Measurements from ENCODE around the gene HEATR3. TPM values are rescaled to one million over a fixed set of nuclear protein-coding genes. Genes with fewer than 3 reads are reported as not detected.

Gene HEATR3
- total RNA-seq, 1 experiment from 2014 or later = 41.8 TPM

DNA sequence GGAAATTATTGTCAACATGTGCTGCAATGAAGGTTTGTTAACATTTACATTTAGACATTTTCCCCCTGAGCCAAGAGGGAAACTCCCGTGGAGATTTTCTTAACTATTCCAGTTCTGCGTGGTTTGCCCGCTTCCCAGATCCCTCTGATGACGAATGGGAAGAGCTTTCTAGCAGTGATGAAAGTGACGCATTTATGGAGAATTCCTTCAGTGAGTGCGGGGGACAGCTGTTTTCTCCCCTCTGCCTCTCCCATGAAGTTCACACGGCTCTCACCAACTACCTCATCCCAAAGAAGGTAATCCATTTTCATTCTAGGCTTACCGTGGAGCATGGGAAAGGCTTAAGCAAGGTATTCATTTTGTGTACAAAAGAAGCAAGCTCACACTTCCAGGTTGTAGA, 18.2 kb downstream of the HEATR3 start:
- no TSS peak for BruUV-seq (replicated peaks)
- no peak overlapping the region for H3K27ac ChIP-seq (ENCODE audit: low read depth, low read length, poor library complexity, severe bottlenecking)
- H3K27me3 ChIP-seq (replicated peaks; ENCODE audit: insufficient read depth, low read depth, low read length, poor library complexity) = no peaks in the 10 kb centered on the region
- H3K36me3 ChIP-seq (ENCODE audit: insufficient read depth, low read length, poor library complexity, severe bottlenecking) = peaks cover 59% of the 10 kb centered on the region
- intact Hi-C loops (cut with micrococcal nuclease; ENCODE audit: unreplicated experiment) = no loop called here
- no peak overlapping the region for H3K4me3 ChIP-seq (ENCODE audit: low read depth, low read length, poor library complexity, severe bottlenecking)
- CTCF ChIA-PET = no interaction called here
- no peak for DNase-seq (ENCODE audit: low spot score)
- no peaks in the 10 kb centered on the region for H3K4me1 ChIP-seq (ENCODE audit: insufficient read depth, low read length, poor library complexity, severe bottlenecking)
- POLR2A ChIA-PET (ENCODE audit: low non-redundant PET) = no interaction called here
- TF ChIP-seq CTCF (conservative IDR thresholded peaks at IDR 0.05; ENCODE audit: low read depth, low read length) (no peak), EZH2 (IDR thresholded peaks at IDR 0.05; ENCODE audit: borderline replicate concordance, low read depth, low read length, poor library complexity, severe bottlenecking) (no peak)
- H3K9me3 ChIP-seq (ENCODE audit: low read depth, low read length, poor library complexity, severe bottlenecking) = no peaks in the 10 kb centered on the region

DNA sequence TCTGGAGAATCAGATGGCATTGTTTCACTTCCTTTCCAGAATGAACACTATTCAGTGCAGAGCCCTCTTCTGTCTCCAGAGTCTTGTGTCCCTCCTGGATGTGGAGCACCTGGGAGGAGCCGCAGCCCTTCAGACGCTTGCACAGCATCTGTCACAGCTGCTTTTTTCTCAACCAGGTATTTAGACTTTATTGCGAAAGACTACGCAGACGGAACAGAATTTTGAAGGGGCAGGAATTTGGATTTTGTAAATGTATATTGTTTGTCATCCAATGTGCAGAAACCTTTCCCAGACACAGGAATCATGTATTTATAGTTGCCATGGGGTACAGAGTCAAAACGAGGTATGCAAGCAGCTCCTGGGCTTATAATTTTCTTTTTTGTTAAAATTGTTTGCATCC, 20.4 kb downstream of the HEATR3 start:
- H3K27me3 ChIP-seq (replicated peaks; ENCODE audit: insufficient read depth, low read depth, low read length, poor library complexity) = no peaks in the 10 kb centered on the region
- BruUV-seq (replicated peaks) = no TSS peak
- no peak overlapping the region for H3K4me3 ChIP-seq (ENCODE audit: low read depth, low read length, poor library complexity, severe bottlenecking)
- peaks cover 52% of the 10 kb centered on the region for H3K36me3 ChIP-seq (ENCODE audit: insufficient read depth, low read length, poor library complexity, severe bottlenecking)
- H3K27ac ChIP-seq (ENCODE audit: low read depth, low read length, poor library complexity, severe bottlenecking) = no peak overlapping the region
- ChIA-PET CTCF (no interaction called here), POLR2A (ENCODE audit: low non-redundant PET) (no interaction called here)
- TF ChIP-seq CTCF (conservative IDR thresholded peaks at IDR 0.05; ENCODE audit: low read depth, low read length) = no peak
- TF ChIP-seq EZH2 (IDR thresholded peaks at IDR 0.05; ENCODE audit: borderline replicate concordance, low read depth, low read length, poor library complexity, severe bottlenecking) = no peak
- no peaks in the 10 kb centered on the region for H3K4me1 ChIP-seq (ENCODE audit: insufficient read depth, low read length, poor library complexity, severe bottlenecking)
- no peak for DNase-seq (ENCODE audit: low spot score)
- intact Hi-C loops (cut with micrococcal nuclease; ENCODE audit: unreplicated experiment) = no loop called here
- no peaks in the 10 kb centered on the region for H3K9me3 ChIP-seq (ENCODE audit: low read depth, low read length, poor library complexity, severe bottlenecking)

DNA sequence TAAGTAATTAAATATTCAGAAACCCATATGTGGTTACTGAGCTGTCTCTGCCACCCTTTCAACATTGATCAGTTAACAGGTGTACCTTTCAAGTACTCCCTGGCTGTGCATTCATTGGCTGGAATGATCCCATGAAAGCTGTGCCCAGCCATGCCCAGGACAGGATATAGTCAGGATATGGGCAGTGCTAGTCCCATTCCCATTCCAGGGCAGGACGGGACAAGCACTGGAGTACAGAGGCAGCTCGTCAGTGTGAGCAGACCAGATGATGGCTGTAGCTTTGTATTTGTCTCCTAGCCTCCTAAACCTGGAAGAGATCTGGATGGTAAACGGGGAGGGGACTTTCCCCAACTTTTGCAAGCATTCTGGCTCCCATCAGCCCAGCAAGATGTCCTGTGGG, 22.5 kb downstream of the HEATR3 start:
- Histone ChIP-seq H3K27ac (ENCODE audit: low read depth, low read length, poor library complexity, severe bottlenecking) (no peak overlapping the region), H3K27me3 (replicated peaks; ENCODE audit: insufficient read depth, low read depth, low read length, poor library complexity) (no peaks in the 10 kb centered on the region), H3K4me1 (ENCODE audit: insufficient read depth, low read length, poor library complexity, severe bottlenecking) (no peaks in the 10 kb centered on the region), H3K36me3 (ENCODE audit: insufficient read depth, low read length, poor library complexity, severe bottlenecking) (peaks cover 50% of the 10 kb centered on the region), H3K4me3 (ENCODE audit: low read depth, low read length, poor library complexity, severe bottlenecking) (no peak overlapping the region), H3K9me3 (ENCODE audit: low read depth, low read length, poor library complexity, severe bottlenecking) (no peaks in the 10 kb centered on the region)
- ChIA-PET POLR2A (ENCODE audit: low non-redundant PET) (interaction anchor here (0.7 kb wide), 1 partner anchor 79 kb away, joined by 3 read pairs; no protein-coding TSS in a partner anchor), CTCF (no interaction called here)
- TF ChIP-seq EZH2 (IDR thresholded peaks at IDR 0.05; ENCODE audit: borderline replicate concordance, low read depth, low read length, poor library complexity, severe bottlenecking) = no peak
- no peak for TF ChIP-seq CTCF (conservative IDR thresholded peaks at IDR 0.05; ENCODE audit: low read depth, low read length)
- no TSS peak for BruUV-seq (replicated peaks)
- DNase-seq (ENCODE audit: low spot score) = no peak
- intact Hi-C loops (cut with micrococcal nuclease; ENCODE audit: unreplicated experiment) = no loop called here
